Measurements from ENCODE around the gene CDC45.
A peak's percentile ranks its signal among the peaks of the same experiment; 100 is the strongest.

CDC45 gene

GRCh38 chr22:19567157-19568009 is 87.7 kb downstream of the CDC45 start:
- DNase-seq, result no peak

GRCh38 chr22:19568337-19569275 is 88.9 kb downstream of the CDC45 start:
- DNase-seq, result peak; percentile 70

GRCh38 chr22:19569276-19569640 is 89.5 kb downstream of the CDC45 start:
- no peak for DNase-seq

GRCh38 chr22:19569976-19570375 is 90.3 kb downstream of the CDC45 start:
- DNase-seq, result no peak
